Esophagus muscularis mucosa (tissue), 3 donors: ENCODE measurements around the gene TM4SF18.

ENCODE experiments used
- POLR2AphosphoS5 ChIP-seq, 2 donors: sonication (generic); formaldehyde crosslinking; IDR thresholded peaks; one replicate each; pipeline ENCODE4 v1.6.1; 2017; ENCODE audit warnings: antibody characterized with exemption in 2 of 2
- TF ChIP-seq, protein P1 (sequence below), 3 experiments: fragments of 200-600 bp in 2 of 3; fragments of 450-650 bp in 1 of 3; sonication (generic) in 2 of 3; IDR thresholded peaks; one replicate each; pipeline ENCODE4 v1.5.1; 2017 to 2019; ENCODE audit warnings: antibody characterized with exemption in 3 of 3, mild to moderate bottlenecking in 2 of 3, moderate library complexity in 1 of 3

DNA sequence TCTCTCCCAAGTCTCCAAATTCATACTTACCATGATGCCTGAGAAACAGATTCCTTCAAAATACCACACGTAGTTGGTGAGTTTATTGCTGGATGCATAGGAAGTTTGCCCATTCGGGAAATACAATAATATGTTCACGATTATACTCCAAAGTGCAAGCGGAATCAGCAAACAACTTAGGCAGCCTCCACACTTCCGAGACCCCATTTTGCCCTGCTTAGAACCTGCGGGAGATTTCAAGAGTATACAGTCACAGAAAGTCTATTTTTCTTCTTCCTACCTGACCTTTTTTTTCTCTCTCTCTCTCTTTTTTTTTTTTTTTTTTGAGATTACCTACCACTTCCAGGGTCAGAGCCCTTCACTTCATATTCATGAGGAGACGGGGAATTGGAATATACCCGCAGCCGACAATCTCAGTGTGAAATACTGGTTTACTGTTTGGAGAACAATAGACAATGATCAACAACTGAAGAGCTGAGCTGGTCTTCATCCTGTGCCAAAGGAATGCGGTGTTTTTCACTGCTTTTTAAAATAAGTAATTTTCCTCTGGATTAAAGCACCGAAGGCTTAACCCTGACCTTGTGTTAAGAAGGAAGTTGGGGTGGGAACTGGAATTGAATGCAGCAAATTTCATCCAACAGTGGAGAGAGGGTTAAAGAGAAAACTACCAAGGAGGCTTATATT is at the start of gene TM4SF18:
- TF ChIP-seq POLR2AphosphoS5 (IDR thresholded peaks at IDR 0.05), result no peak
- TF ChIP-seq, protein P1, sequence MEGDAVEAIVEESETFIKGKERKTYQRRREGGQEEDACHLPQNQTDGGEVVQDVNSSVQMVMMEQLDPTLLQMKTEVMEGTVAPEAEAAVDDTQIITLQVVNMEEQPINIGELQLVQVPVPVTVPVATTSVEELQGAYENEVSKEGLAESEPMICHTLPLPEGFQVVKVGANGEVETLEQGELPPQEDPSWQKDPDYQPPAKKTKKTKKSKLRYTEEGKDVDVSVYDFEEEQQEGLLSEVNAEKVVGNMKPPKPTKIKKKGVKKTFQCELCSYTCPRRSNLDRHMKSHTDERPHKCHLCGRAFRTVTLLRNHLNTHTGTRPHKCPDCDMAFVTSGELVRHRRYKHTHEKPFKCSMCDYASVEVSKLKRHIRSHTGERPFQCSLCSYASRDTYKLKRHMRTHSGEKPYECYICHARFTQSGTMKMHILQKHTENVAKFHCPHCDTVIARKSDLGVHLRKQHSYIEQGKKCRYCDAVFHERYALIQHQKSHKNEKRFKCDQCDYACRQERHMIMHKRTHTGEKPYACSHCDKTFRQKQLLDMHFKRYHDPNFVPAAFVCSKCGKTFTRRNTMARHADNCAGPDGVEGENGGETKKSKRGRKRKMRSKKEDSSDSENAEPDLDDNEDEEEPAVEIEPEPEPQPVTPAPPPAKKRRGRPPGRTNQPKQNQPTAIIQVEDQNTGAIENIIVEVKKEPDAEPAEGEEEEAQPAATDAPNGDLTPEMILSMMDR (IDR thresholded peaks at IDR 0.05), result no peak
